Measurements from ENCODE around the gene SIN3B. TPM values are rescaled to one million over a fixed set of nuclear protein-coding genes. Genes with fewer than 3 reads are reported as not detected.

SIN3B gene
- total and polyA plus RNA-seq, 2 donors (not counting 1 experiment from before 2014, with no cell fraction given) = 118 to 138 TPM

DNA sequence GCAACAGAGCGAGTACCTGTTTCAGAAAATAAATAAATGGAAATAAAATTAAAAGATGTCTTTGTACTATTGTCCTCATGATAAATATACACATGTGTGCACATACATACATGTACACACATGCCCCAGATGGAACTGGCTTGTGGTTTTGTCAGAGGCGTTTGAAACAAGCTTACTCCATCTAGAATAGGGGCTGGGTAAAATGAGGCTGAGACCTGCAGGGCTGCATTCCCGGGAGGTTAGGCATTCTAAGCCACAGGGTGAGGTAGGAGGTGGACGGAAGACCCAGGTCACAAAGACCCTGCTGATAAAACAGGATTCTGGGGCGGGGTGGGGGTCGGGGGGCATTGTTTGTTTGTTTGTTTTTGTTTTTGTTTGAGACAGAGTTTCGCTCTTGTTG is 8.1 kb upstream of the SIN3B start:
- 90% methylated on average over 5 of the region's 7 CpGs for WGBS (ENCODE audit: insufficient coverage)
- no peak overlapping the region for H3K27ac Mint-ChIP-seq
- intact Hi-C loops (cut with micrococcal nuclease) = no loop called here
- DNase-seq = no peak
- no peak overlapping the region for H3K4me3 Mint-ChIP-seq
- no peak overlapping the region for H2AFZ ChIP-seq (ENCODE audit: insufficient read depth, low read depth, low read length, poor library complexity, severe bottlenecking)
- H3K79me2 ChIP-seq (ENCODE audit: control insufficient read depth, insufficient read depth, low read length) = no peaks in the 10 kb centered on the region
- H3K36me3 ChIP-seq (replicated peaks in 1 of 2; ENCODE audit: control extremely low read depth in 1 of 2, control insufficient read depth in 1 of 2, extremely low read depth in 1 of 2, insufficient read depth in 2 of 2, low read length in 1 of 2) = no peaks in the 10 kb centered on the region
- CTCF ChIA-PET = no interaction called here
- ATAC-seq (ENCODE audit: low read depth) = no peak
- TF ChIP-seq CTCF (IDR thresholded peaks at IDR 0.05) (no peak), EZH2 (IDR thresholded peaks at IDR 0.05; ENCODE audit: borderline replicate concordance, insufficient read depth, low read depth, low read length, poor library complexity, severe bottlenecking) (no peak)
- no peaks in the 10 kb centered on the region for H3K9me3 Mint-ChIP-seq (ENCODE audit: insufficient read depth)
- POLR2A ChIA-PET = no interaction called here
- H4K20me1 ChIP-seq (ENCODE audit: control insufficient read depth, insufficient read depth, low read length, poor library complexity, severe bottlenecking) = no peaks in the 10 kb centered on the region
- H3K4me1 ChIP-seq (ENCODE audit: control insufficient read depth in 2 of 2, insufficient read depth in 2 of 2, low read length in 2 of 2) = peaks cover 0 to 3% of the 10 kb centered on the region in 2 donors
- H3K4me2 ChIP-seq (replicated peaks; ENCODE audit: low read depth, low read length, poor library complexity, severe bottlenecking) = no peak overlapping the region
- peaks cover 0 to 13% (median 4%) of the 10 kb centered on the region in 3 donors for H3K9me3 ChIP-seq (ENCODE audit: control extremely low read depth in 1 of 3, control insufficient read depth in 2 of 3, insufficient read depth in 1 of 3, low read length in 2 of 3)
- H3K9ac ChIP-seq (ENCODE audit: low read length) = no peak overlapping the region
- H3K4me1 Mint-ChIP-seq = peaks cover 9% of the 10 kb centered on the region
- H3K27ac ChIP-seq (ENCODE audit: low read length in 2 of 2) = no peak overlapping the region
- H3K27me3 ChIP-seq (replicated peaks in 1 of 4; ENCODE audit: control extremely low read depth in 1 of 4, control insufficient read depth in 3 of 4, insufficient read depth in 4 of 4, low read length in 3 of 4) = peaks cover 0 to 12% (median 5%) of the 10 kb centered on the region in 4 experiments
- H3K27me3 Mint-ChIP-seq = peaks cover 28% of the 10 kb centered on the region
- H3K4me3 ChIP-seq (ENCODE audit: control extremely low read depth in 1 of 5, extremely low read depth in 1 of 5, insufficient read depth in 1 of 5, low read depth in 2 of 5, low read length in 4 of 5) = no peak overlapping the region

- Histone ChIP-seq H3K9me3 (ENCODE audit: control extremely low read depth in 1 of 3, control insufficient read depth in 2 of 3, insufficient read depth in 1 of 3, low read length in 2 of 3) (peaks cover 0 to 5% (median 0%) of the 10 kb centered on the region in 3 donors), H3K27ac (ENCODE audit: low read length in 2 of 2) (no peak overlapping the region), H3K27me3 (replicated peaks in 1 of 4; ENCODE audit: control extremely low read depth in 1 of 4, control insufficient read depth in 3 of 4, insufficient read depth in 4 of 4, low read length in 3 of 4) (peaks cover 0 to 17% (median 5%) of the 10 kb centered on the region in 4 experiments), H3K9ac (ENCODE audit: low read length) (no peak overlapping the region), H4K20me1 (ENCODE audit: control insufficient read depth, insufficient read depth, low read length, poor library complexity, severe bottlenecking) (no peaks in the 10 kb centered on the region), H3K4me1 (ENCODE audit: control insufficient read depth in 2 of 2, insufficient read depth in 2 of 2, low read length in 2 of 2) (peaks cover 0 to 3% of the 10 kb centered on the region in 2 donors), H2AFZ (ENCODE audit: insufficient read depth, low read depth, low read length, poor library complexity, severe bottlenecking) (no peak overlapping the region), H3K36me3 (replicated peaks in 1 of 2; ENCODE audit: control extremely low read depth in 1 of 2, control insufficient read depth in 1 of 2, extremely low read depth in 1 of 2, insufficient read depth in 2 of 2, low read length in 1 of 2) (no peaks in the 10 kb centered on the region), H3K4me2 (replicated peaks; ENCODE audit: low read depth, low read length, poor library complexity, severe bottlenecking) (no peak overlapping the region), H3K79me2 (ENCODE audit: control insufficient read depth, insufficient read depth, low read length) (no peaks in the 10 kb centered on the region), H3K4me3 (ENCODE audit: control extremely low read depth in 1 of 5, extremely low read depth in 1 of 5, insufficient read depth in 1 of 5, low read depth in 2 of 5, low read length in 4 of 5) (no peak overlapping the region)
- Mint-ChIP-seq H3K27ac (no peak overlapping the region), H3K27me3 (peaks cover 33% of the 10 kb centered on the region), H3K4me3 (no peak overlapping the region), H3K4me1 (peaks cover 13% of the 10 kb centered on the region), H3K9me3 (ENCODE audit: insufficient read depth) (no peaks in the 10 kb centered on the region)
- CTCF ChIA-PET = no interaction called here
- POLR2A ChIA-PET = no interaction called here
- intact Hi-C loops (cut with micrococcal nuclease) = no loop called here
- TF ChIP-seq CTCF (IDR thresholded peaks at IDR 0.05) (no peak), EZH2 (IDR thresholded peaks at IDR 0.05; ENCODE audit: borderline replicate concordance, insufficient read depth, low read depth, low read length, poor library complexity, severe bottlenecking) (no peak)
- ATAC-seq (ENCODE audit: low read depth) (no peak), DNase-seq (no peak)
- WGBS (ENCODE audit: insufficient coverage) = 90% methylated on average over 3 of the region's 8 CpGs
Observed at GRCh38 chr19:16822648-16823047, 6.5 kb upstream of the SIN3B start.

Data from B cell (primary cell).